Measurements from ENCODE around the gene KRTAP13-4.

DNA sequence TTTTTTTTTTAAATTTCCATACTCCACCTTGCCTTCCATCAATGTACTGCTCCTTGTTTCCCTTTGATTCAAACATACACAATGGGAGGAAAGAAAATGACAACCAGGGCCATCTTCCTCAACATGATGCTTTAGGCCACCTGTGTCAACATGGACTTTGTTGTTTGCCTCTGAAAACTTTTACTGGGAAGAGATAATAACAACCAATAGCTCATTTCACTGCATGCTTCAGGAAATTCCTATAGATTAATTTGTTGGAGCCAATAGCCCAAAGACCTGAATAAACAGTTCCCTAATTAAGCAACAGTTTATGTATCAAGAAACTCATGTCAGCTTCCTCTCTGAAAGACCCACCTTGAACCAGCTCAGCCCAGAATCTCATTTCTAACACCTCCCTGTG lies 13.2 kb downstream of the KRTAP13-4 start:
- TF ChIP-seq POLR2A (IDR thresholded peaks at IDR 0.05) (no peak), POLR2AphosphoS5 (IDR thresholded peaks at IDR 0.05) (no peak), EP300 (IDR thresholded peaks at IDR 0.05) (no peak)
- TF ChIP-seq, protein P1, sequence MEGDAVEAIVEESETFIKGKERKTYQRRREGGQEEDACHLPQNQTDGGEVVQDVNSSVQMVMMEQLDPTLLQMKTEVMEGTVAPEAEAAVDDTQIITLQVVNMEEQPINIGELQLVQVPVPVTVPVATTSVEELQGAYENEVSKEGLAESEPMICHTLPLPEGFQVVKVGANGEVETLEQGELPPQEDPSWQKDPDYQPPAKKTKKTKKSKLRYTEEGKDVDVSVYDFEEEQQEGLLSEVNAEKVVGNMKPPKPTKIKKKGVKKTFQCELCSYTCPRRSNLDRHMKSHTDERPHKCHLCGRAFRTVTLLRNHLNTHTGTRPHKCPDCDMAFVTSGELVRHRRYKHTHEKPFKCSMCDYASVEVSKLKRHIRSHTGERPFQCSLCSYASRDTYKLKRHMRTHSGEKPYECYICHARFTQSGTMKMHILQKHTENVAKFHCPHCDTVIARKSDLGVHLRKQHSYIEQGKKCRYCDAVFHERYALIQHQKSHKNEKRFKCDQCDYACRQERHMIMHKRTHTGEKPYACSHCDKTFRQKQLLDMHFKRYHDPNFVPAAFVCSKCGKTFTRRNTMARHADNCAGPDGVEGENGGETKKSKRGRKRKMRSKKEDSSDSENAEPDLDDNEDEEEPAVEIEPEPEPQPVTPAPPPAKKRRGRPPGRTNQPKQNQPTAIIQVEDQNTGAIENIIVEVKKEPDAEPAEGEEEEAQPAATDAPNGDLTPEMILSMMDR (IDR thresholded peaks at IDR 0.05): no peak

All from gastroesophageal sphincter (tissue), 3 donors.